GM12873 (cell line): Measurements from ENCODE around the gene CUL1.

Experiments
- TF ChIP-seq, protein P1 (sequence below): IDR thresholded peaks from 2 replicates; pipeline ENCODE4 v1.5.1; 2012; ENCODE audit warnings: low read depth, mild to moderate bottlenecking, moderate library complexity, low read length, control low read depth; ENCODE audit not compliant: insufficient read depth; ENCODE audit errors: missing control alignments

Gene CUL1

DNA sequence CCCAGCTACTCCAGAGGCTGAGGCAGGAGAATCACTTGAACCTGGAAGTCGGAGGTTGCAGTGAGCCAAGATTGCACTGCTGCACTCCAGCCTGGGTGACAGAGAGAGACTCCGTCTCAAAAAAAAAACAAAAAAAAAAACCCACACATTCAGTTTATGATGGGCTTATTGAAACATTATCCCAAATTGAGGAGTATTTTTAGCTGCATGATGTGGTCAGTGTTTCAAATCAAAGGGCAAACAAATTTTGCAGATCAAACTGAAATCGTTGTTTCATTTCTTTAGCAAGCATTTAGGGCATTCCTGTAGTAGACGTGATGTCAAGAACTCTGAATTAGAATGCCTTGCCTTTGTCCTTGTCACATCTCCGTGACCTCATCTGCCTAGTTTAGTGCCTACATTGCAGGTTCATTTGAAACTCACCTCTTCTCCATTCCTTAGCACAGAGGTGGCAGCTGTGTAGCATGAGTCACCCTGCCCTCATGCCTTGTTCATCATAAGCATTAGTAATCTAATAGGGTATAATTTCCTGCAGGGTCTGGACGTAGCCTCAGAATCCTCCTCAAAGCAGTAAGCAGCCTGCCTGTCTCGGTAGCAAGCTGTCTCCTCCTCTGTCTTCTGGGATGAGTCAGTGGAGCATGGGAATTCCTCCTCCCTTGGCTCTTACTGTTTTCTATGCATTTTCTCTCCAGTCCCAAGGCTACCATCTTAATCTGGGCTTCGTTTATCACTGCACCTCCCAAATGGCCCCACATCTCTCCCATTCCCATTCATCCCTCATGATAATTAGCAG lies 73.8 kb downstream of the CUL1 start:
- TF ChIP-seq, protein P1, sequence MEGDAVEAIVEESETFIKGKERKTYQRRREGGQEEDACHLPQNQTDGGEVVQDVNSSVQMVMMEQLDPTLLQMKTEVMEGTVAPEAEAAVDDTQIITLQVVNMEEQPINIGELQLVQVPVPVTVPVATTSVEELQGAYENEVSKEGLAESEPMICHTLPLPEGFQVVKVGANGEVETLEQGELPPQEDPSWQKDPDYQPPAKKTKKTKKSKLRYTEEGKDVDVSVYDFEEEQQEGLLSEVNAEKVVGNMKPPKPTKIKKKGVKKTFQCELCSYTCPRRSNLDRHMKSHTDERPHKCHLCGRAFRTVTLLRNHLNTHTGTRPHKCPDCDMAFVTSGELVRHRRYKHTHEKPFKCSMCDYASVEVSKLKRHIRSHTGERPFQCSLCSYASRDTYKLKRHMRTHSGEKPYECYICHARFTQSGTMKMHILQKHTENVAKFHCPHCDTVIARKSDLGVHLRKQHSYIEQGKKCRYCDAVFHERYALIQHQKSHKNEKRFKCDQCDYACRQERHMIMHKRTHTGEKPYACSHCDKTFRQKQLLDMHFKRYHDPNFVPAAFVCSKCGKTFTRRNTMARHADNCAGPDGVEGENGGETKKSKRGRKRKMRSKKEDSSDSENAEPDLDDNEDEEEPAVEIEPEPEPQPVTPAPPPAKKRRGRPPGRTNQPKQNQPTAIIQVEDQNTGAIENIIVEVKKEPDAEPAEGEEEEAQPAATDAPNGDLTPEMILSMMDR, result no peak

DNA sequence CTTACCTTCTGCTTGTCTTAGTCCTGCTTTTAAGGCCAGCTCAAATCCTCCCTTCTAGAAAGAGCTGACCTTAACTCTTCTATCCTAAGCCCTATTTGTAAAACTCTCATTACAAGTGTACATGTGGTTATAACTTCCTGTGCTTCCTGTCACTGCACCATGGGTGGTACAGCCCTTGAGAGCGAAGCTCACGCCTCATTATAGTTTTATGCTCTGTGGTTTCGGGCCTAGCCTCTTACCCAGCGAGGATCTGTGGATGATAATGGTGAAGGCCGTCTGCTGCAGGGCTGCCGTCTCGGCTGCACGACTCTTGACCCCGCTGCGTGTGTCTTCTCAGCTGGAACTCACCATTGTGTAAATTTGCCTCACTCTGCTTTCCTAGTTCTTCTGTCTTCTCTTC lies 74.6 kb downstream of the CUL1 start:
- TF ChIP-seq, protein P1, result no peak

DNA sequence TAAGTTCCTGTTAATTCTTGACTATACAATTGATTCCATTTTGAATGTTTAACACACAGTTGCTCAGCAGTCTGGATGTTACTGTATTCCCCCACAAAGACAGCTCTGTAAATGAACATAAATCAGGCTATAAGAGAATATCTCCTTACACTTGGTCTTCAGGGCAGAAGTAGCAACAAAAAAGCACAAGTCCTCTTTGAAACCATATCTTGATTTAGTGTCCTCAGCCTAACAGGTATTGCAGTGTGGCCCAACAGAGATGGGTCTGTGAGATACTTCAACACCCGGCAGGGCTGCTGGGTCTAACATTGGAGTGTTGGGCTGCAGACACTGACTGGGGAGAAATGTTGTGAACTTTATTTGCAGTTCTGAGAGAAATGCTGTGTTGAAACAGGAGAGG lies 75.8 kb downstream of the CUL1 start:
- TF ChIP-seq, protein P1, result no peak

DNA sequence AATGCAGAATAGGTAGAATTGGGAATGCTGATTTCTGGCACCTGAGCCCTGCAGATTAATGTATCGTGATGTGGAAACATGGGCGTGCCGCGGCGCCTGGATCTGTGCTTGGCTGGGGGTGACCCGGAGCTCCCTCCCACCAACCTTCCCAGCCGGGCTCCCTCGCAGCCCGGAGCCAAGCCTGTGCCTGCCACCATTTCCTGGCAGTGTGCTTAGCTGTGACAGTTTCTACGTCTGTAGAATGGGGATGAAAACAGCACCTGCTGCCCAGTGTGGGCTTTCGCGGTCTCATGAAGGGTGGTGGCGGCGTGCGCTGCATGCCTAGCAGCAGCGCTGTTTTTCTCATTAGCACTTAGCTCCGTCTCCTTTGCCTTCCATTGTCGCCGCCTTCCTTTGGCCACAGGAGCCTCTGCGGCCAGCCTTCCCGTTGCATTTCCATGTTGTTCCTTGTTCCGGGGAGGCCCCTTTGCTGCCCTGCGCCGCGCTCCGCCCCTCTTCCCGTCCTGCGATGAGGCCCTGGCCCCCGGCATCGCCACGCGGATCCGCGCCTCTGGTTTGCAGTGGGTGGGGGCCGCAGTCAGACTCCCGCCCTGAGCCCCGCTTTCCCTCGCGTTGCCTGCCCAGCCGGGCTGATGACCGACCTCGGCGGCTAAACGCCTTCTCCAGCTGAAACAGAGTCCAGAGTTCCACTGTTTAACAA lies 84.2 kb downstream of the CUL1 start:
- TF ChIP-seq, protein P1, result no peak

DNA sequence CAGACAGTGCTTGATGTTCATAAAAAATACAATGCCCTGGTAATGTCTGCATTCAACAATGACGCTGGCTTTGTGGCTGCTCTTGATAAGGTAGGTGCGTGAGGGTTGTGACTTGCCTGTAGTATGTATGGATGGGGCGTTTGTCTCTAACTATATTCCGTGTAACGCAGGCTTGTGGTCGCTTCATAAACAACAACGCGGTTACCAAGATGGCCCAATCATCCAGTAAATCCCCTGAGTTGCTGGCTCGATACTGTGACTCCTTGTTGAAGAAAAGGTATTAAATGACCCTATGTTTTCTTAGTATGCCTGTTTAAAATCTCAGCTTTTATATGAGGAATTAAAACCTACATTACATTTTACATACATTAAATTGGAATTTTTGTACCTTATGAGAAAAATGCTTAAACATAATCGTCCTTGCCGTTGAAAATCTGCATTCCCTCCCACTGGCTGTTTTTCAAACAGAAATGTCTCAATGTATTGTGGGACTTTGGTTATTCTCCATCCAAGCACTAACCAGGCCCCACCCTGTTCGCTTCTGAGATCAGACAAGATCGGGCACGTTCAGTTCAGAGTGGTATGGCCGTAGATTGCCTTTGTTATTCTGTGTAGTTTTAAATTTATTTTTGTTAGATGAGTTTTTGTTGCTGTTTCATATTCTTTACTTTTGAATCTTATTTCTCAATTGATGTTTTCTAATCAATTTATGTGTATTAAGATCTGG lies 85.3 kb downstream of the CUL1 start:
- TF ChIP-seq, protein P1, result no peak

DNA sequence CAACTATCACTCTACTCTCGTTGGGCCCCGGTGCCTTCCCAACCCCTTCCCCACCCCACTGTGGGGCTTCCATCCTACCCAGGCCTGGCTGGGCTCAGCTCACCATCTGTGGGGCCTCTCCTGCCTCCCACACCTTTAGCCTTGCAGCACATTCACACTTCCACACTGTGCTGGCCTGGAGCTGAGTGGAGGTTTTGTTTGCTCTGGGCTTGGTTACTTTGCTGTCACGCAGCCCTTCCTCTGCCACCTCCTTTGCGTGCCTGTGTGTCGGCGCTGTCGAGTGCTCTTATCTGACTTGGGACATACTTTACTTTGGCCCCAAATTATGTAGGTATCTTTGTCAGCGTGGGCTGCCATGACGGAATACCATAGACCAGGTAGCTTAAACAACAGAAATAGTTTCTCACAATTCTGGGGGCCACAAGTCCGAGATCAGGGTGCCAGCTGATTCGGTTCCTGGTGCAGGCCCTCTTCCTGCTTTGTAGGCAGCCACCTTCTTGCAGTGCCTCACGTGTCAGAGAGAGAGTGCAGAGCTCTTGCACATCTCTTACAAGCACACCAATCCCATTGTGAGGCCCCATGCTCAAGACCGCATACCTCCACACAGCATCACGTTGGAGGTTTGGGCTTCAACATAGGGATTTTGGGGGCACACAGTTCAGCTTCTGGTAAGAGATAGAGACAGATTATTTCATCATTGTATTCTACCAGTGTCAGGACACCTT lies 89.0 kb downstream of the CUL1 start:
- TF ChIP-seq, protein P1, result no peak
